ENCODE data around the gene MYO1C.

- TF ChIP-seq CTCF (IDR thresholded peaks at IDR 0.05) (no peak), POLR2A (IDR thresholded peaks at IDR 0.05) (no peak)
Observed at GRCh38 chr17:1494736-1495253, 2.3 kb upstream of the MYO1C start.
